HL-60/S4 treated with retinoic acid at 250 ng/mL for 4 days and 3 days (cell line): Measurements from ENCODE around the gene PTPRJ.

Experiments
- in situ Hi-C: fragments of 300-500 bp; cut with MboI; formaldehyde crosslinking; loops from 2 replicates; pipeline ENCODE4 v1.7.0; 2022; ENCODE audit warnings: low sequenced_read_pairs

The PTPRJ gene

DNA sequence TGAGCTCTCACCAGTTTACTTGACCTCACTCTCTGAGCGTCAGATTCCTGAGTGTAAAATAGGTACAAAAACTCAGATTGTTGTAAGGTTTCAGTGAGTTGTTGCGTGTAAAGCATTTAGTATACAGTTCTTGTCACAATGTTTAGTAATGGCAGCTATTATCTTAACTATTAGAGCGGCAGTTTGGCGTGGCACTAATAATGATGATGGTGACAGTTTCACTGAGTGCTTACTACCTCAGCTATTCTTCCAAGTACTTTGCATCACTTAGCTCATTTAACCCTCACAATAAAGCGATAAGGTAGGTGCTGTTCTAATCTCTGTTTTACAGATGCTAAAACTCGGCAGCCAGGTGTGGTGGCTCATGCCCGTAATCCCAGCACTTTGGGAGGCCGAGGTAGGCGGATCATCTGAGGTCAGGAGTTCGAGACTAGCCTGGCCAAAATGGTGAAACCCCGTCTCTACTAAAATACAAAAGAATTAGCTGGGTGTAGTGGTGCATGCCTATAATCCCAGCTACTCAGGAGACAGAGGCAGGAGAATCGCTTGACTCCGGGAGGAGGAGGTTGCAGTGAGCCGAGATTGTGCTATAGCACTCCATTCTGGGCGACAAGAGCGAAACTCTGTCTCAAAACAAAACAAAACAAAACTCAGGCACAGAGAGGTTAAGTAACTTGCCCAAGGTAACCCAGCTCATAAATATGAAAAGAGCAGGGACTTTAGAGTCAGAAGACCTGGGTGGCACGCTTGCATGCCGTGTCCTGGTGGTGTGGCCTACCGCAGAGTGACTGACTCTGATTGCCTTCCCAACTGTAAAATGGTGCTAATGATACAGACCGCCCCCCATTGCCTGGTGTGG is 76.2 kb downstream of the PTPRJ start:
- in situ Hi-C loops, result no loop called here

DNA sequence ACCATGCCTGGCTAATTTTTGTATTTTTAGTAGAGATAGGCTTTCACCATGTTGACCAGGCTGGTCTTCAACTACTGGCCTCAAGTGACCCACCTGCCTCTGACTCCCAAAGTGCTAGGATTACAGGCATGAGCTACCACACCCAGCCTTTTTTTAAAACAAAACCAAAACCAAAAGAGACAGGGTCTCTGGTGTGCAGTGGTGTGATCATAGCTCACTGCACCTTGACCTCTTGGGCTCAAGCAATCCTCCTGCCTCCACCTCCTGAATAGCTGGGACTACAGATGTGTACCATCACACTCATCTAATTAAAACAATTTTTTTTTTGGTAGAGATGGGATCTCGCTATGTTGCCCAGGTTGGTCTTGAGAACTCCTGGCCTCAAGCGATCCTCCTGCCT is 77.7 kb downstream of the PTPRJ start:
- in situ Hi-C loops, result no loop called here

DNA sequence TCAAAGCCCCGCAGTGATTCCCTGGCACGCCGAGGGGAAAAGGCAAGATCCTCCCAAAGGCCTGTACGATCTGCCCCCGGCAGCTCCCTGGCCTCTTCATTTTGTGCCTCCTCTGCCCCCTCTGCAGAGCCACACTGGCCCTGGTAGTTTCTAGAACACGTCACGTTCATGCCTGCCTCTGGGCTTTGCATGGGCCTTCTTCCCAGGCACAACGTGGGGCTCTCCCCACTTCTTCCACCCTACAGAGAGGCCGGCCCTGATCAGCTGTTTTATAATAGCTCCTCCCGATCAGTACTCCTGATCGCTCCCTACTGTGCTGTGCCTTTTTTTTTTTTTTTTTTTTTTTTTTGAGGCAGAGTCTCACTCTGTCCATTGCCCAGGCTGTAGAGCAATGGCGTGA is 78.4 kb downstream of the PTPRJ start:
- in situ Hi-C loops, result no loop called here

DNA sequence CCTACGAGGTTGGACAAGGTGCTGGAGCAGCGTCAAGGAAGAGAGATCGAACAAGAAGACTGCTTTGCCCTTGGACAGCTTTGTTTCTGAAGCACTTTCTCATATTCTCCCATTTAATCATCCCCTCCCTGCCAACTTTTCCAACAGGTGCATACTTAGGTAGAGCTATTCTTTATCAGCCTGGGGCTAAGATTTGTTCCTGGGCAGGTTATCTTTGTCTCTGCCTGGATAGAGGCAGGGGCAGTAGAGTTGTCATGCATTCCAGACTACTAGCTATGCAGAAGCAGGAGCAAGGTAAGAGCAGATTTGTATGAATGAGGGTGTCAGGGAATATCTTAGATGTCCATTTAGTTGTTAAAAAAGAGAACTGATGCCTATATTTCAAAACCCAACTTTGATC is 82.3 kb downstream of the PTPRJ start:
- in situ Hi-C loops, result no loop called here

DNA sequence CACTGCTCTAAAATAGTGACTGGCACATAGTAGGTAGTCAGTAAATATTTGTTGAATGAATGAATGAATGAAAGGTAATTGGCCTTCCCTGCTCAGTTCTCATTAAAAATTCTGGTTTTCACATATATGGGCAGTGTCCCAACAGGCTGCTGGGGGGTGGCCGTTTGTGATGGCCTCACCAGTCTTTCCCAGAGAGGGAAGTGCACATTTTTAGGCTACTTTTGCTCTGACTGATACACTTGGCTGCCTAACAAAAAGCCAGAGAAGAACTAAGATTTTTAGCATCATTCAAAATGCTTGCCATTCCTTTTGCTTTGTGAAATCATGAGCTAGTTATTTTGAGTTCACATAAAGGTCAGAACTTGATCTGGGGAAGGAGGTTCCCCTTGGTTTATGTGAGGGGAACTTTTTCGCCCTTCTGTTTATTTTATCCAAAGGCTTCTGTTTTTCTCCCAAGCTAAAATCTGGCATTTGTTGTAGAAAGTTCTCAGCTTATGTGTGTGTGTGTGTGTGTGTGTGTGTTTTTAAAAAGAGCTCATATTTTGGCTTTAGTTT is 83.1 kb downstream of the PTPRJ start:
- in situ Hi-C loops, result no loop called here

DNA sequence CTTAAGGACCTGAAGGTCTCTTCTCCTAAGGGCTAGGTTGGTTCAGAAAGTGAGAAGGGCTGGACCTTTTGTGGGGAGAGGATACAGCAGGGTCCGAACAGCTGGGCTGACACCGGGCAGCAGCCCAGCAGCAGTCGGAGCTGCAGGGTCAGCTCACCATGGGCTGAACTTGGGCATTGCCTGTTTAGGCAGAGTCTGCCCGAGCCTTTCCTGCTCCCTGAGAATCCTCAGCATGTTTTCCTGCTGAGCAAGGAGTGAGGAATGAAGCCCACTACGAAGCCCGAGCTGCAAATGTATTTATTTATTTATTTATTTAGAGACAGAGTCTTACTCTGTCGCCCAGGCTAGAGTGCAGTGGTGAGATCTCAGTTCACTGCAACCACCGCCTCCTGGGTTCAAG is 83.9 kb downstream of the PTPRJ start:
- in situ Hi-C loops, result no loop called here

DNA sequence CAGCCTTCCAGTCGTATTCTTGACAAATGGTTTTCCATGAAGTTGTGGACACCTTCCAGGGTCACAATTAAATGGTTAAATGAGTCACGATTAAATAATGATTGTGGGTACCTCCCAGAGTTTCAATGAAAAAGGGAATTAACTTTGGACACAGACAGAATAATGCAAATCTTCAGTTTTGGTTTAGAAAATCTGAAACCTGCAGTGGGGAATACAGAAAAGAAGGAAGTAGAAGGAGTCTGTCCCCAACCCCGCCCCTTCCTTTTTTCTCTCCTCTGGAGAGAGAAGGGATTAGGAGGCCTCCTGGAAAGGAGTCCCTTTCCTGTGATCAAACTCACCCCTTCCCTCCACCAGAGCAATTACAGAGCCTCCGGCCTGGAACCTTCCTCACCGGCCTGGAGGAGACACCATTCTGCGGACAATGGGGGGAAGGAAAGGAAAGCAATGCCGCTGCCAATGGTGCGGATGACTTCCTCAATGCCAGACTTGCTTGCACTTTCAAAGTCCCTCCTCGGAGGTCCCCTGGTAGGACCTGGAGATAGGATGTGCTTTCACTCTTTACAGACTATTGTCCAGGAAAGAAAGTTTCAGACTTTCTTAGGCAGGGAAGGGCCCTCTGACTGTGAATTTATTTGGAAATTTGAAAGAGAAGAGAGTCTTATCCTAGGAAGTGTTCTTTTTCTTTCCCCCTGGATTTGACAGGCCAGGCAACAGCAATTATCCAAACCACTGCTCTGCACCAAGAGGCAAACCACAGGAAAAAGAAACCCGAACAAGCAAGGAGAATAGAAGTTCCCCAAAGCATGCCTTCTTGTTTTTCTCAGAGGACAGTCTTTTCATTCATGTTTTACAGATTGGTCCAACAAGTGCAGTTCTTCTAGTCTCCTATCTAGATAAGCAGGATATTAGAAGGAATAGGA is 86.8 kb downstream of the PTPRJ start:
- in situ Hi-C loops, result no loop called here

DNA sequence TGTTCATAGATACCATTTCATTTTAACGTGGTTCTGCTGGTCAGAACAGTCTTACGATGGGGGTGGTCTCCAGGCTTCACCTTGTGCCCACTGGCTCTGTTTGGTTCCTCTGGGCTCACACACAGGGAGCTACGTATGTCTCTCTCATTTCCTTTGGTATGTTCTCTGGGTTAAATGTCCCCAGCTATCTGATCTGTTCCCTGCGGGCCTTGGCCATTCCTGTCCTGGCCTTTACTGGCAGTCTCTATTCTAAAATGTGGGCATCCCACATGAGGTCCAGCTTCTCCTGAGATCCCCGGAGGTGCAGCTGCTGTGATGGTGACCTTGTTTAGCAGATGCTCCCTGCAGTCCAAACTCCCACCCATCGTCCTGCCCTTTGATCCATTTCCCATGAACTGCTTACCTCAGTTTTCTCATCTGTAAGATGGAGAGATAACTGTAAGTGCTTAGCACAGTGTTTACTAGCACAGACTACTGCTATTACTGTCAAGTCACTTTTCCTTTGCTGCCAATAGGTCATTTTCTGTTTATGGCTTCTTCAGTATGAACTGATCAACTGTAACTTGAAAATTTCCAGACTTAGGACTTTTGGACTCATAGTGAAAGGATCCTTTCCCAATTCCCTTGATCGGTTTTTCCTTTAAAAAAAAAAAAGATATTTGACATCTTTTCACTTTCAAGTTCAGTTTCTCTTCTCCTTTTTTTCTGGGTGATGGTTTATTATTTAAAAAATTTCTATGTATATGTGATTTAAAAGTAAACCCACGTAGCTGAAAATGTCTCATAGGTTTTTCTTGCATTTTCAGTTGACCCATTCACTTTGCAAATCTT is 92.9 kb downstream of the PTPRJ start:
- in situ Hi-C loops, result no loop called here

DNA sequence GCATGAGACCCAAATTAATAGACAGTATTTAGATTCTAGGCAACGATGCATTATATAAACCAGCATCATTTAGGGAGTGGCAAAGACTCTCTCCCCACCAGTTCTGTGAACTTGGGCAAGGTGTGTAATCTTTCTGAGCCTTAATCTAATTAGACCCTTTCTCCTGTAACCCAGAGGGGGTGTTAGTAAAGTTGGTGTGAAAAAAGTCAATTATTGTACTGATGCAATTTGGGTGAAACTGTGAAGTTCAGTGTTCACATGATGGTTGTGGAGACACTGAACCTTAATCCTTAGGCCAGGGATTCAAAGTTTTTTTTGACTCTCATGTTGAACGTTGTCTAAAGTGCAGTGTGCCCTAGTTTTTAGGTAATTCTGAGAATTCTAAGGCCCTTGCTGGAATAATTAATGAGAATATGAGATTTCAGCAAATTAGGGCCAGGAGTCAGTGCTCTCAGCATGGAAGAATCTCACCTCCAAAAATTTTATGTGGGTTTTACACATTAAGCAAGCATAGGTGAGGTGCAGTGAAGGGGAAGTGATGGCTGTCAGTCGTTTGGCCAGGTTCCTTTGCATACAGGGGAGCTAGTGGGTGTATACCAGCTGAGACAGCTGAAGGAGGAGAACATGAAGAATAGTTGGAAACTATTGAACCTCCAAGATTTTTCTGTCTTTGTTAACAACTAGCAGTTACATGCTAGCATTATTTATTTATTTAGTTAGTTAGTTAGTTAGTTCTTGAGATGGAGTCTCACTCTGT is 94.2 kb downstream of the PTPRJ start:
- in situ Hi-C loops, result no loop called here

DNA sequence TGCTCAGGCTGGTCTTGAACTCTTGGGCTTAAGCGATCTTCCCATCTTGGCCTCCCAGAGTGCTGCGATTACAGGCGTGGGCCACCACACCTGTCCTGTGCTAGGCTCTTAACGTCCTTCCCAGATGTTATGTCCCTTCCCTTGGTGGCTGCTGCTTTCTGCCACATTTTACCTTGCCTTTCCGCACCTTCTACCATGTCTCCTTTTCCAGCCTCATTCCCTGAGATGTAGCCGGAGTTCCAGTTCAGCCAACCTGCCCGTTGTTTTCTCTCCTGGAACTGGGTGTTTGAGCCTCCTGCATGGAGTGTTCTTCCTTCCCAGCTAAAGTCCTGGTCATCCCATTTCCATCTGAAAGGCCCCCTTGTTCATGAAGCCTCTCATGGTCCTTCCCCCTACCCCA is 95.3 kb downstream of the PTPRJ start:
- in situ Hi-C loops, result no loop called here

DNA sequence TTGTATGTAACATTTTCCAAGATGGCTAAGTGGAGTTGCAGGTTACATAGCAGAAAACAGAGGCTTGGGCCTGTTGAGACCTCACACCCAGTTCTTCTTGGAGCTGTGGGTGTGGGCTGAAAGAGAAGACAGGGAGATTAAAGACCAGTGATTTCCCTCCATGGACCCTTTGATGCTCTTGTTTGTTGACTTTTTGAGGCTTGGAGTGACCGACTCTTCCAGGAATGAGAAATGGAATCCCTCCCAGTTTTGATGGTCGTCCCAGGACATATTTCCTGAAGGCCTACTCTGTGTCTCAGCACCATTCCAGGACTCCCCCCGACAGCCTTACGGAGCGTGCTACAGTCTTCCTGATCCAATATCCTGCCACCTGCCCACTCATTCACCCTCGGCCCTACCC is 96.9 kb downstream of the PTPRJ start:
- in situ Hi-C loops, result no loop called here

DNA sequence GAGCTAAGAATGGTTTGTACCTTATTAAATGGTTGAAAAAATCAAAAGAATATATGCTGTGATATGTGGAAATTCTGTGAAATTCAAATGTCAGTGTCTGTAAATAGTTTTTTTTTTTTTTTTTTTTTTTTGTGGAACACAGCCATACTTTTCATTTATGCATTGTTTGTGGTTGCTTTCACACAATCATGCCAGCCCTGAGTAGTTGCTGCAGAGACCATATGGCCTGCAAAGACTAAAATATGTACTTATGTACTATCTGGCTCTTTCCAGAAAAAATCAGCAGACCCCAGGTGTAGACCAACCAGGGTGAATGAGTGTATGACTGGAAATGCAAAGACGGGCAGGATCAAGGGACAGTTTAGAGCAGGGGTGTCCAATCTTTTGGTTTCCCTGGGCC is 98.3 kb downstream of the PTPRJ start:
- in situ Hi-C loops, result no loop called here

DNA sequence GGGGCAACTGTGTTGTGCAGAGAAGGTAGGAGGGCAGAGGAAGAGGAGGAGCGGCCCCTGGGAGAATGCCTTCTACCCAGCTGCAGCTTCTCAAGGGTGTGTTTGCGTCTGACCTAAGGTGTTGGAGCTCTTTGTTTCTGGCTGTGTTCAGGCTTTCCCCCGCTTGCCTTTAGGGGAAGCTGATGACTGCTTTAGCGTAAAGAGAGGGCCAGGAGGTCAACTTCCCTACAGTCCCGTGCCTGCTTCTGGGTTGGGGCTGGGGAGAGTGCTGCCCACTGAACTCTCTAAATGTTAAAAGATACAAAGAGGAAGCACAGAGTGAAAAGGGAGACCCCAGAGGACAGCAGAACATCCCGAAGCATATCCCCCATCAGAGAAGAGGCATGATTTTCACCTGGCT is 99.2 kb downstream of the PTPRJ start:
- in situ Hi-C loops, result no loop called here

DNA sequence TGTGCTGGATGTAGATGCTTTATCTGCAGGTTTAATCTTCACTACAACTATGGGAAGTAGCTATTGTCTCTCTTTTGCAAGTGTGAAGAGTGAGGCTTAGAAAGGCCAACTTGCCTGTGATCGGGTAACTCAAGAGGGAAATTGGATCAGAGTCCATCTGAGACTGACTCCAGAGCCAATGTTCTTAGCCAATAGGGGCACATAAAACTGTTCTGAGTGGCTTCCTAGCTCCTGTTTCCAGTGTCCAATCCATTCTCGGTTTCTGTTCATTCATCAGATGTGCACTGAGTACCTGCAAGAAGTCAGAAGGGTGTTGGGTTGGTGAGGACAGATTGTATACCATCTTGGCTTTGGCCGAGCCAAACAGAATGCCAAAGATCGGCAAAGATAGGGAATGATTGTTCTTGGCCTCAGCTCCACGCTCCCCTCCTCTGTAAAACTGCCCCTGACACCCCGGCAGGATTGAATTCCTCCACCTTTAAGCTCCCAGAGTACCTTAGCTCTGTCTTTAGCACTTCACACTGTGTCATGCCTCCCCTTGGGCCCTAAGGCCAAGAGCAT is 100.0 kb downstream of the PTPRJ start:
- in situ Hi-C loops, result no loop called here

DNA sequence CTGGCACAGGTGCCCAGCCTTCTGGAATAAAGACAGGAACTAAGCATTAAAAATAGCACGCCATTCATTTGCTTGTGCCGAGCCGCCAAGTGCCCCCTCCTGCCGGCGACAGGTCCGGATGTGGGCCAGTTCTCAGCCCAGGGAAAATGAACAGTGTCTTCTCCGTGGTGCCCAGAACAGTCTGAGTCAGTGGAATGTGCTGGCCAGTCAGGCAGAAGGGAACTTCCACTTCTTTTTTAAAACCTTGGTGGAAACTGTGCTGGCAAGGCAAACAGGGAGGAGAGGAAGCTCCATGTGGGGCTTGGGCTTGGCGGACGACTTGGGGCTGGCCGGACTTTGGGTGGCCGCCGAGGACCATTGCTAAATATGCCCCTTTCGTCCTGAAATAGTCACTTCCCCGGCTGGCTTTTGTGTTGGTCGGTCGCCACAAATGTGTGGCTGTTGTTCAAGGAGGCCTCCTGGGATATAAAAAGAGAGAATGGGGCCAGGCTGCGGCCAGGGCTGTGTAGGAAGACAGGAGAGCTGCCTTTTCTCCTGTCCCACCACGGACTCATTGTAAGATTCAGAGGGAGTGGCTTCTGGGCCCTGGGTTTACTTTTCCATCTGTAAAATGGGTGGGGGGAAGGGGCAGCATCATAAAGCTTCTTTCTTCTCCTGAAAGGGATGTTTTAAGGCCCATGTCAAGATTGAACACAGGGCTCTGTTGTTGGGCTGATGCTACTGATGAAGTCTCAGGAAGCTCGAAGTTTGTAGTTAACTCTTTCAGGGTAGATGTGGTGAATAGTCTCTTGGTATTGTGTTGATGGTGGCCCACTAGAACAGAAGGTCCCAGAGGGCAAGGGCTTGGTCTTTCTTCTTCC is 101.0 kb downstream of the PTPRJ start:
- in situ Hi-C loops, result no loop called here

DNA sequence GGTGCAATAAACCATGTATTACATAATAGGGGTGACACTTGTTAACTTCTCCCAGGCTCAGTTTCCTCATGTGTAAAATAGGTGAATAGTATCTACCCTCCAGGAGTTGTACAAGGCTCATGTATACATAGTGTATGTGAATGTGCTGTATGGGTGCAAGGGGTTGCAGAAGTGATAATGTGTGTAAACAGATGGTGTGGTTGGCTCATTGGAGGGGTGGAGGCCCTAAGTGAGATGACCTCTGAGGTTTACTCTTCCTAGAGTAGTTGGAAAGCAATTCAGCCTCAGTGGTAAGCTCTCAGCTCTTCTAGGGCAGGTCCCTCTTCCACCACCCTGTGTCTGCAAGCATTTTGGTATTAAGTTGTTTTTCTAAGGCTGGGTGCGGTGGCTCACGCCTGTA is 102.4 kb downstream of the PTPRJ start:
- in situ Hi-C loops, result no loop called here

DNA sequence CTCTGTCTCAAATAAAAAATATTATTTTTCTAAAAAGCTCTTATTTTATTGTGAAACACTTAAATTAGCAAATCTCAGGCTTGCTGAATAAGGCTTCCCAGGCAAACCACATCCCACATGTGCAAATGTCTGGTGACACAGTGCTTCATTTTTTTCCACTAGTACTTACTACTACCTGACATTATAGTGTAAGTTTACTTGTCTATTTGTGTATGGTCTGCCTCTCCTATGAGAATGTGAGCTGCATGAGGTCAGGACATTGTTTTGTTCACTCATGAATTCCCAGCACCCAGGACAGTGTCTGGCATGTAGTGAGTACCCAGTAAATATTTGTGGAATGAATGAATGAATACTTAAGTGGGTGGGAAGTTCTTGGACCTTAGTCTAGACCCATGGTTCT is 103.1 kb downstream of the PTPRJ start:
- in situ Hi-C loops, result no loop called here

DNA sequence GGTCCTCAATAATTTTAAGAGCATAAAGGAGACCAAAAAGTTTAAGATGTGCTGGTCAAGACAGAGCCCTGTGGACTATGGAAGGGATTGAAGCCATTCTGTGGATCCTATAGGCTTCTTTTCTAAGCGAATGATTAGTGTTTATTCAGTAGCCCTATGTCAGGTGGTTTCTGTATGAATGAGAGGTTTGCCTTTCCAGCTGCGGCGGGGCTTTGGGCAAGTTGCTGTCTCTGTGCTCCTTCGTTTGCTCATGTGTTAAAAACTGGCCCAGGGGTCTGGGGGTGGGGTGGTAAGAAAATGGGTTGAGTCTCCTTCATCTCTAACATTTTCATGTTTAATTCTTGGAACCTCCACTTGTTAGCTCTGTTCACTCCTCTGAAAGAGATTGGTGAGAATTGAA is 105.3 kb downstream of the PTPRJ start:
- in situ Hi-C loops, result no loop called here

DNA sequence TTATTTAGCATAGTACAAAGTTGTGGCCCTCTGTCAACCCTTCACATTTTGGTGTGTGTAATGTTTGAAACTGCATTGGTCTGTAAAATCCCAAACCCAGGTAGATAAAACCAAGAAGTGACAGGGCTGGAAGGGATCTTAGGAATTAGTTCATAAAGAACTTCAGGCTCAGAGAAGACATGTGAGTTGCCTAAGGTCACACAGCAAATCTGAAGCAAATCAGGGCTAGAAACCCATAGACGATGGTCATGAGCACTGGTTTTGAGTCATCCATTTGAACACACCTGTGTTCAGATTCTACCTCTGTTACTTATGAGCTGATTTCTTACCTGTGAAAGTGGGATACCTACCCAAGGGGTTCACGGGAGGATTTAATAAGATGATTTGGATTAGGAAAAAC is 107.1 kb downstream of the PTPRJ start:
- in situ Hi-C loops, result no loop called here
